ENCODE data around the gene TBK1.

DNA sequence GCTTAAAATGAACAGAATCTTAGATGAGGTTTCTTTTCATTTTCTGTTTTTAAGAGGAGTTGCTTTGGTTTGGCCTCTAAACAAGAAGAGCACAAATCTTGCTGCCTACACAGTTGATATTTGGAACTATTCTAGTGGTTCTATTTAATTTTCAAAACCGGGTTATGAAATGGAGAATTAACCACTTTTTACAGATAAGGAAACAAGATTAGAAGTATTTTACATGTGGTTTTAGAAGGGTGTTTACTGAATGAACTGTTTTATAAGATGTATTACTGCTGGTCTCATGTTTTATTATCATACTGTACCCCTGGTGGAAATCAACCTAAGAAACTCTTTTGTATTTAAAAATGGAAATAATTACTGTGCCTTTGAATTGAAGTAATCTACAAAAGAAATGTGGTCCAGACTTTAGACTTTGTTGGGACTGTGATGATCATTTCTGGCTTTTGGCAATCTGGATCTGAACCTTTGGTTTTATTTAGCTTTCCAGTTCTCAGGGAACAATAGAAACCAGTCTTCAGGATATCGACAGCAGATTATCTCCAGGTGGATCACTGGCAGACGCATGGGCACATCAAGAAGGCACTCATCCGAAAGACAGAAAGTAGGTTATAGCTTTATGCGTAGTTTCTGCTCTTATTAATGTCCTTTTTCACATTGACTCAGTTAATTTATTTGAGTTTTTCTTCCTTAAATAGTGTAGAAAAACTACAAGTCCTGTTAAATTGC is 43.2 kb downstream of the TBK1 start:
- TF ChIP-seq, protein P1, sequence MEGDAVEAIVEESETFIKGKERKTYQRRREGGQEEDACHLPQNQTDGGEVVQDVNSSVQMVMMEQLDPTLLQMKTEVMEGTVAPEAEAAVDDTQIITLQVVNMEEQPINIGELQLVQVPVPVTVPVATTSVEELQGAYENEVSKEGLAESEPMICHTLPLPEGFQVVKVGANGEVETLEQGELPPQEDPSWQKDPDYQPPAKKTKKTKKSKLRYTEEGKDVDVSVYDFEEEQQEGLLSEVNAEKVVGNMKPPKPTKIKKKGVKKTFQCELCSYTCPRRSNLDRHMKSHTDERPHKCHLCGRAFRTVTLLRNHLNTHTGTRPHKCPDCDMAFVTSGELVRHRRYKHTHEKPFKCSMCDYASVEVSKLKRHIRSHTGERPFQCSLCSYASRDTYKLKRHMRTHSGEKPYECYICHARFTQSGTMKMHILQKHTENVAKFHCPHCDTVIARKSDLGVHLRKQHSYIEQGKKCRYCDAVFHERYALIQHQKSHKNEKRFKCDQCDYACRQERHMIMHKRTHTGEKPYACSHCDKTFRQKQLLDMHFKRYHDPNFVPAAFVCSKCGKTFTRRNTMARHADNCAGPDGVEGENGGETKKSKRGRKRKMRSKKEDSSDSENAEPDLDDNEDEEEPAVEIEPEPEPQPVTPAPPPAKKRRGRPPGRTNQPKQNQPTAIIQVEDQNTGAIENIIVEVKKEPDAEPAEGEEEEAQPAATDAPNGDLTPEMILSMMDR (IDR thresholded peaks at IDR 0.05), result no peak
- TF ChIP-seq POLR2AphosphoS5 (IDR thresholded peaks at IDR 0.05), result no peak
- TF ChIP-seq POLR2A (IDR thresholded peaks at IDR 0.05), result no peak
- TF ChIP-seq EP300 (IDR thresholded peaks at IDR 0.05), result no peak
